ENCODE results near the gene AFAP1.

DNA sequence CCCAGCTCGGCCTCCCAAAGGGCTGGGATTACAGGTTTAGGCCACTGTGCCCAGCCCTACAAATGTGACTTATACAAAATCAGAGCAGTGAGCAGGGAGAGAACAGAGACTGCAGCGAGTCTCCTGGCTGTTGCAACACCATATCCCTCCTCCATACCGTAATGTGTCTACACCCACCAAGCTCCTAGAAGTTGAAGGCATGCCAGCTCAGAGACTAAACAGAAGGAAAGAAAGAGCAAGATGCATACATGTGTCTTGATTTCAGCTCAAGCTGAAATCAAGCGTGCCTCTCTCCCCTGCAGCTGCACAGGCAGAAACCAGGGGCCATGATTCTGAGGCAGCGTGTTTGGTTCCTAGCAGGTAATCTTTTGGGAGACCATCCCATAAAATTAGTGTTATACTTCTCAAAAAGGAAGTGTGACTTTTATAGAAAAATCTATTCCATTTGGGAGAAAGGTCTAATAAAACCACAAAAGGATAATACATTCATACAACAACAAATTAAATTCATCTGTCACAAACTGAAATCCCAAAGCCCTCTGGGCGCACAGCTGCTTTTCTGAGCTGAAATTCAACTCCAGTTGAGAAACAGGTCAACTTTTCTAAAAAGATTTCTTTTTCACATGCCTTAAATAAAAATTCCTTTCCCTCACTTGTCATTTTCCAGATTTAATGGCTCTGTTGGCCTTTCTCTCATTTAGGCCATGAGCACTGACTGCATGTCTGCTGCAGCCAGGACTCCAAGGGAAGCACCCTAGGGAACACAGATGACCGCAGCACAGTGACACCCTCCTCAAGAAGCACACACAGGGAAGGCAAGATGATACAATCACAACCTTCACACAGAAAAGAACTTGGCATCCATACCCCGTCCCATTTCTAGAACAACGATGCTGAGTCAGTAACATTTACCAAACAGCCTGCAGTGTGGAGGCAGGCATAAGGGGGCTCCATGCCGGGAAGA is 34.4 kb downstream of the AFAP1 start:
- TF ChIP-seq, protein P1, sequence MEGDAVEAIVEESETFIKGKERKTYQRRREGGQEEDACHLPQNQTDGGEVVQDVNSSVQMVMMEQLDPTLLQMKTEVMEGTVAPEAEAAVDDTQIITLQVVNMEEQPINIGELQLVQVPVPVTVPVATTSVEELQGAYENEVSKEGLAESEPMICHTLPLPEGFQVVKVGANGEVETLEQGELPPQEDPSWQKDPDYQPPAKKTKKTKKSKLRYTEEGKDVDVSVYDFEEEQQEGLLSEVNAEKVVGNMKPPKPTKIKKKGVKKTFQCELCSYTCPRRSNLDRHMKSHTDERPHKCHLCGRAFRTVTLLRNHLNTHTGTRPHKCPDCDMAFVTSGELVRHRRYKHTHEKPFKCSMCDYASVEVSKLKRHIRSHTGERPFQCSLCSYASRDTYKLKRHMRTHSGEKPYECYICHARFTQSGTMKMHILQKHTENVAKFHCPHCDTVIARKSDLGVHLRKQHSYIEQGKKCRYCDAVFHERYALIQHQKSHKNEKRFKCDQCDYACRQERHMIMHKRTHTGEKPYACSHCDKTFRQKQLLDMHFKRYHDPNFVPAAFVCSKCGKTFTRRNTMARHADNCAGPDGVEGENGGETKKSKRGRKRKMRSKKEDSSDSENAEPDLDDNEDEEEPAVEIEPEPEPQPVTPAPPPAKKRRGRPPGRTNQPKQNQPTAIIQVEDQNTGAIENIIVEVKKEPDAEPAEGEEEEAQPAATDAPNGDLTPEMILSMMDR (IDR thresholded peaks at IDR 0.05), result no peak
- TF ChIP-seq POLR2A (IDR thresholded peaks at IDR 0.05), result no peak
- peak in 1 of 3 donors; percentile 13 for TF ChIP-seq POLR2AphosphoS5 (IDR thresholded peaks at IDR 0.05)
